T-helper 2 cell (primary cell): ENCODE data around the gene MINDY4.

Experiments used
- DNase-seq, 5 experiments: peaks; one replicate each; pipeline versions ENCODE4 v3.0.0 to v3.0.0-alpha.2; 2012 to 2022

Gene MINDY4

DNA sequence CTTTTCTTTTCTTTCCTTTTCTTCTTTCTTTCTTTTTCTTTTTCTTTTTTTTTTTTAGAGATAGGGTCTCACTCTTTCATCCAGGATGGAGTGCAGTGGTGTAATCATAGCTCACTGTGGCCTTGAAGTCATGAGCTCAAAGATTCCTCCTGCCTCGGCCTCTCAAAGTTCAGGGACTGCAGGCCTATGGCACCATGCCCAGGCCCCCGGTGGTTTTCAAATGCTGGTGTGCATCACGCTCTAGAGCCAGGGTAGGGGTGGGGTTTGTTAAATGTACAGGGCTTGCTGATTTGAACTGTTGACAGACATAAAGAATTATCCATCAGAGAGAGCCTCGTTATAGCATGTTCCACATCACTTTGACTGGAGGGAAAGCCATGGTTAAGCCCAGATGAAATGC is 5.8 kb downstream of the MINDY4 start:
- no peak for DNase-seq

DNA sequence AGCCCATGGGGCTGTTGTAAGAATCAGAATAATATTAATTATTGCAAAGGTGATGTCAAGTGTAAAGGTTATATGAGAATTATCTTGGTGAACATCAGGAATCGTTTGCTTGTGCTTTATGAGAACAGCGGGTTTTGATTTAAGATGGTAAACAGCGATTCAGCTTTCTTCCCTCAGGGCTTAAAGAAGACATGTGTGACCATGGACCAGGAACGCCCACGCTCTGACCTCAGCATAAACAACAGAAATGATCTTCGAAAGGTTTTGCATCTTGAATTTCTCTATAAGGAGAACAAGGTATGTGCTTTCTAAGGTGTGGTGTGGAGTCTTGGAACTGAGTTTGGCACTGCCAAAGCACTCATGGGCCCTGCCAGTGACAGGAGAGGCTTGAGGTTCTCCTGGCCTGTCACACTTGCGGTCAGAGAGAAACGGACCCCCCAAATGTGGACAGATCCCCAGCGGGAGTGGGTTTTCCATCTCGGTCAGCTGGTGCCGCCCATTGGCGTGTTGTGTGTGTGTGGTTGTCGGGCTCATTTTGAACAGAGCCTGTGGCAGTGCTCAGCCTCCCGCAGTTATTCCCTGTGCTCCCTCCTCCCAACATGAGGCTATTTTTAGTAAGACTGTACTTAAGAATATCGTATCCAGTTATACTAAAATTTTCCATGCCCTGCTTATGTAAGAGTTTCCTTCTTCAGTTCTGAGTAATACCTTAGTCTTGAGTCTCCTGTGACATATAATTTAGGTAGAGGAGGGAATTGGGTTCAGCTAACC is 7.2 kb downstream of the MINDY4 start:
- no peak for DNase-seq

DNA sequence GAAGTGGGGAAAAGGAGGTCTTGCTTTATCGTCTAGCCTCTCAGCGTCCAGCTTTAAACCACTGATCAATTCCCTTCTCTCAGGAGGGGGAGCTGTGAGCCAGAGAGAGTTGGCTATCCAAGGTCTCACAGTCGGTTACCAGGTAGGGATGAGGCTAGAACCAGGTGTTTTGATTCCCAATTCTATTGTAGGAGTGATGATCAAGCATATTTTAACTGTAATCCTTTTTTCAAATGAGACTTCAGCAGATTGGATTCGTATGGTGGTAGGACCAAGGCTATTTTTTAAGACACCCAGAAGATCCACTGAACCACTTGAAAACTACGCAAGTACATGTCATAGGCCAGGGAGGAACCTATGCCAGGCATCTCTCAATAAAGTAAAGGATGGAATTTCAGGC is 8.4 kb downstream of the MINDY4 start:
- DNase-seq: no peak

DNA sequence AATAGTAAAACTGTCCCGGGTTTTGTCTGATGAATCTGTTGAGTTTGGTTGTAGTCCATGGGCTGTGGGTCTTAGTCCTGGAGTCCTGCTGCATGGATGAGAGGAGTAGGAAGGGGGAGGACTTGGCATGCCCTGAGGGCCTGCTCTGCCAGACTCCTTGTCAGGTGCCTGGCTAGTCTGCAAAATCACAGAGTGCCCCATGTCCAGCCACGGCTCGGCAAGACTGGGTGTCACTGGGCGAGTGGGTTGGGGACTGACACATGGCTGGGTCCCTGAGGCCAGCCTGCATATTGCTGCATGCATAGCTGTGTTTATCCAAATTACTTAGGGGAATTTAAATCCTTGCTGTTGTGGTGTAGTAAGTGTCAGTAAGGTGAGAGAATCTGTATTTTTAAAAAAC is 9.7 kb downstream of the MINDY4 start:
- no peak for DNase-seq

DNA sequence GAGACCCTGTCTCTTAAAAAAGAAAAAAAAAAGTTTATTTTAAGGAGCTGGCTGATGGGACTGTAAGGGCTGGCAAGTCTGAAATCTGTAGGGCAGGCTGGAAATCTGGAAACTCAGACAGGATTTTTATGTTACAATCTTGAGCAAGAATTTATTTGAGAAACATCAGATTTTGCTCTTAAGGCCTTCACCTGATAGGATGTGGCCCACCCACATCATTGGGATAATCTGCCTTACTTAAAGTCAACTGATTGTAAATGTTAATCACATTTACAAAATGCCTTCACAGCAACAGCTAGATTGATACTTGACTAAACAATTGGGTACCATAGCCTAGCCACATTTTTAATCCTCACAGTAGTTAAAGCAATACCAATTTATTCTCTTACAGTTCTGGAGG is 11.5 kb downstream of the MINDY4 start:
- no peak for DNase-seq

DNA sequence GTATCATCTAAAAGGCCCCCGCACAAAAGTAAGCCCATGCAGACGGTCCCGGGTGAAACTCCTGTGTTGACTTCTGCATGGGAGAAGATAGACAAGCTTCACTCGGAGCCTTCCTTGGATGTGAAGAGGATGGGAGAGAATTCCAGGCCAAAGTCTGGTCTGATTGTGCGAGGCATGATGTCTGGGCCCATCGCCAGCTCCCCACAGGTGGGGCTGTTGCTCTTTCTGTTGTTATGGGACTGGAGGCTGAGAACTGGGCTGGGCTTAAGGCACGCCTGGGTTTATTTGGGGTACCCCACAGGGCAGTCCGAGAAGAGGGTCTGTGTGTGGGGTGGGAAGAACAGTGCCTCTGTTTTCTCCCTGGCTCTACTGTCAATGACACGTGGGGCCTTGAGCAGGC is 14.6 kb downstream of the MINDY4 start:
- DNase-seq: no peak

DNA sequence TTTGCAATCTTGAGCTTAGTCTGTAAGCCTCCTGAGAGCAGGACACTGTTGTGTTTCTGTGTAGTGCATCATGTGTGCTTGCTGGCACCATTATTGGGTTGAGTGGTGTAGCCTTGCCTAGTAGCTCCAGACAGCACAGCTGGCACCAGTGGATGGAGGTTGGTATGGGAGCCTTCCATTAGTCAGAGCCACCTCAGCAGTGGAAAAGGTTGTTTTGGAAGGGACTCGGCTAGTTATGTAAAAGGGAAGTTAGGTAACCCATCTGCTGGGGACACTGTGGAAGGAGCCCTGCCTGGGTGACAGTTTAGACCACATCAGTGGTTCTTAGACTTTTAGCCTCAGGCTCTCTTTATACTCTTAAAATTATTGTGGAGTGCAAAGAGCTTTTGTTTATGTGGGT is 16.3 kb downstream of the MINDY4 start:
- DNase-seq: no peak

DNA sequence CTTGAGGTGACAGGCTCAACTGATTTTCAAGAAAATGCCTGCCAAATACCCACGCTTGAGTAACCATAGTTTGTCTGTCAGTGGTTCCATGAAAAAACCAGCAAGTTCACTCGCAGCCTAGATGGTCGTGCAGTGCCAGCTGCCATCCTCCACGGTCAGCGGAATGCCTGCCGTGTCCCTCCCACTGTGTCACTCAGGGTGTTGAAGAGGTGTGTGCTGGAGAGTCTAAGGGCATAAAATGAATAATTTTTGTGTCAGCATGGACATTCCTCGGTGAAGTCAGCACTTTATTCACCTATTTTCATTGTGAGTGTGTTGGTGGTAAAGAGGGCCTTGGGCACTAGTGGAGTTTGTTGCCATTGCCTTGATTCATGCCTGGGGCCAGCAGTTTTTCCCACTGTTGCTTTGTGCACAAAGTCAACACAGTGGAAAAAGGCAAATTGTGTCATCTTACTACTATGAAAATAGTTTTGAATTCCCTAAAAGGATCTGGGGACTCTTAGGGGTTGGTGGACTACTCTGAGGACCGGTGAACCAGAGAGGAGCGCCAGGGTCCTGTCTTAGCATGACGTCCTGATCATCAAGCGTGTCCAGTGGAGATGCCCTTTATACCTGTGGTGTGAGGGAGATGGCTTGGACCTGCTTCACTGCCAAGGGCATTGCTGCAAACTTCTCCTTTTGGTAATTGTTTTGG is 17.6 kb downstream of the MINDY4 start:
- DNase-seq: no peak

DNA sequence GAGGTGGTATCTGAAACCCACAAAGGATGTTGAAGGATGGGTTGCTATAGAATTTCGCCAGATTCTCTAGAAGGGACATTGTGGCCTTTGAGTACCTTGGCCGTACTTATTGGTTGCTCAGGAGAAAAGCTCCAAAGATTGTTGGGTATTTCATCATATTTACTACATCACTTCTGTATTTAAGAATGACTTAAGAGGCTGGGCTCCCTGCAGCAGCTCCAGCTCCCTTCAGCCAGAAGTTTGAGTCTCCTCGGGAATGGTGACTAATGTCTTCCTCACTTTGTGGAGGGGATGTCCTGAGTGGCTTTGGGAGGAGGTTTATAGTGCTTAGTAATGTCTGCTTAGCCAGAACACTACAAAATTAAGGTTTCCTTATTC is 18.1 kb downstream of the MINDY4 start:
- no peak for DNase-seq

DNA sequence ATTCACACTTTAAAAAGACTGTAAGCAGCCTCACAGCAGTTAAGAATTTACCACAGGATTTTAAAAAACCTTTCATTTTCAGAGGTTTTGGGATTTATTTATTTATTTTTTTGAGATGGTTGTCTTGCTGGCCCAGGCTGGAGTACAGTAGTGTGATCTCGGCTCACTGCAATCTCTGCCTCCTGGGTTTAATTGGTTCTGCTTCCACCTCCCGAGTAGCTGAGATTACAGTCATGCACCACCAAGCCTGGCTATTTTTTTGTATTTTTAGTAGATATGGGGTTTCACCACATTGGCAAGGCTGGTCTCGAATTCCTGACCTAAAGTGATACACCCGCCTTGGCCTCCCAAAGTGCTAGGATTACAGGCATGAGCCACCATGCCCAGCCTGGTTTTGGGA is 19.1 kb downstream of the MINDY4 start:
- DNase-seq: no peak

DNA sequence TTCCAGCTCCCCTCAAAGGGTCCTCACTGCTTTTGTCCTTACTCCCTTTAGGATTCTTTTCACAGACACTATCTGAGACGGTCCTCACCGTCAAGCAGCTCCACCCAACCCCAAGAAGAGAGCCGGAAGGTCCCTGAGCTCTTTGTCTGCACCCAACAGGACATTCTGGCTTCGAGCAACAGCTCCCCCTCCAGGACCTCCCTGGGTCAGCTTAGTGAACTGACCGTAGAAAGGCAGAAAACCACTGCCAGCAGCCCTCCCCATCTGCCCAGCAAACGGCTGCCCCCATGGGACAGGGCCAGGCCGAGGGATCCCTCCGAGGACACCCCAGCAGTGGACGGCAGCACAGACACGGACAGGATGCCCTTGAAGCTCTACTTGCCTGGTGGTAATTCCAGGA is 19.9 kb downstream of the MINDY4 start:
- no peak for DNase-seq

DNA sequence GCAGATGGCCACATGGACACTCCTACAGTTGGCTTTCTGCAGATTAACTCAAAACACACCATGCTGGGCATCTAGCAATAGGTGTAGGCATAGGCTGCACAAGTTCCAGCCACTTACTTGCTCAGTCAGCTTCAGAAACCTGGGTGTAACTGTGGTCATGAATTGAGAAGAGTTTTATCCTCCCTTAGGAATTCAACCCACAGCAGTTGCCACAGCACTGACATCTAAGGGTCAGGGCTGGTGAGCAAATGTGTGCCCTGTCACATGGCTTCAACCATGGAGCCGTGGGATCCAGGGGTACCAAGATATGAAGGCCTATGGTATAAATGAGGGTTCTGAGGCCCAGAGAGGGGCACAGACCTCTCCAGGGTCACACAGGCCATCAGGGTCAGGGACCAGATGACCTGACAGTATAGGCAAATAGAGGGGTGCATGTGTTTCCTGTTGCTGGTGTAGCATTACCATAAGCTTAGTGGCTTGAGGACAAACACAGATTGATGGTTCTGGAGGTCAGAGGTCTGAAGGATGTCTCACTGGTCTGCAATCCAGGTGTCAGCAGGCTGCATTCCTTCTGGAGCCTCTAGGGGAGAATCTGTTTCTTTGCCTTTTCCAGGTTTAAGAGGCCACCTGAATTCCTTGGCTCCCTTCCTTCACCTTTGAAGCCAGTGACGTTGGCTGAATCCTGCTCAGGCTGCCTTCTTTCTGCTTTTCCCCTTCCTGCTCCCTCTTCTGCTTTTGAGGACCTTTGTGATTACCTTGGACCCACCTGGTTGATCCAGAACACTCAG is 24.1 kb downstream of the MINDY4 start:
- DNase-seq: no peak

DNA sequence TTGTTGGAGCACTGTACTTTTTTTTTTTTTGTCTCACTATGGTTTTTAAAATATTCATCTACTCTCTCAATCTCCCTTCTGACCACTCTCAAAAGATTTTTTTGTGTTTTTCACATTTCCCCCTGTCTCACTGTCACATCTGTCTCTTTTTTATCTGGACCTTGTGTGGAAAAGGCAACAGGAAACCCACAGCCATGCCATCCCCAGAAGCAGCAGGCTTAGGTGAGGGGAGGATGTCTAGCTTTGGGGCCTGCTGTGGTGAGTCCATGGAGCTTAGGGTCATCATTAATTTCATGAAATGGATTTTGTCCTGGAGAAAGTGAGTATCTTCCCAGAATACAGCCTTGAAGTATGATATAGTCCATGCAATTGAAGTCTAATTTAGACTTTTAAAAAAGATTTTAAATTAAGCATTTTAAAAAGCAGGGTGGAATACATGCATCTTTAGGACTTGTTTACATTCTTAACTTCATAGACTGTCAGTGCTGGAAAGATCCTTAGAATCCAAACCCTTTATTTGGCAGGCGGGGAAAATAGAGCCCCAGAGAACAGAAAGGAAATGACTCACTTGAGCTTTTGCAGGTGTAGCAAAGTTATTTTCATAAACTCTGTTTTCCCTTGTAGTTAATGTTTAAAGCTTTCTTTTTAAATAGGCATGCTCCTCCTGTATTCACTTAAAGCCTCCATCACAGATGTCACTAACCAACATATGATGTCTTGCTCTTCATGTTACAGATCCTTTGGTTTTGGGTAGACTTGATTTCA is 25.1 kb downstream of the MINDY4 start:
- DNase-seq: peak in 1 of 5 experiments; percentile 16

DNA sequence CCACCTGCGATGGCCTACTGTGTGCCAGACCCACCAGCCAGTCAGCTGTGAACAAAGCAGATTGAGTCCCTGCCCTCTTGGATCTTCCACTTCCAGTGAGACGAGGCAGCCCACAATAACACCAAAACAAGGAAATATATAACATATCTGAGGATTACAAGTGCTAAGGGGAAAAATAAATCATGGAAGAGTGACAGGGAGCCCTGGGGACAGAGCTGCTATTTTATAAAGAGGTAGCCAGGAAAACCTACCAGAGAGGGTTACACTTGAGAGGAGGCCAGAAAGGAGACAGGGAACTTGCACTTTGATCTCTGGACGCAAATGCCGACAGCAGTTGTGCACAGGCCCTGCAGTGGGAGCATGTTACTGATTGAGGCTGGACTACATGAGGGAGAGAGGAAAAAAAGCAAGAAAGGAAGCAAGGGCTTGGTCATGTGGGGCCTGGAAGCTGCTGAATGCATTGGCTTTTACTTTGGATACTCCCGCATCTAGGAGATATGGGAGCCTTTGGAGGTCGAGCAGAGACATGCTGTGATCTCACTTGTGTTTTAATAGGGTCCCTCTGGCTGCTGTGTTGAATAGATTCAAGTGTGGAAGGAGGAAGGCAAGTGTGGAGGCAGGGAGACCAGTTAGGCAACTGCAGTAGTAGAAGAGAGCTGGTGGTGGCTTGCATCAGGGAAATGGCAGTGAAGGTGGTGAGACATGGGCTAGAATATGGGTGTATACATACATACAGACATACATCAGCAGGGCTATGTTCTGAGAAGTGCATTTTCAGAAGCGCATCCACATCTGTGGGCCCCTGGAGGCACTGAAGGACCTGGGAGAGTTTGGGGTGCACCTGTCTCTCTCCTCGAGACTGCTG is 26.2 kb downstream of the MINDY4 start:
- no peak for DNase-seq

DNA sequence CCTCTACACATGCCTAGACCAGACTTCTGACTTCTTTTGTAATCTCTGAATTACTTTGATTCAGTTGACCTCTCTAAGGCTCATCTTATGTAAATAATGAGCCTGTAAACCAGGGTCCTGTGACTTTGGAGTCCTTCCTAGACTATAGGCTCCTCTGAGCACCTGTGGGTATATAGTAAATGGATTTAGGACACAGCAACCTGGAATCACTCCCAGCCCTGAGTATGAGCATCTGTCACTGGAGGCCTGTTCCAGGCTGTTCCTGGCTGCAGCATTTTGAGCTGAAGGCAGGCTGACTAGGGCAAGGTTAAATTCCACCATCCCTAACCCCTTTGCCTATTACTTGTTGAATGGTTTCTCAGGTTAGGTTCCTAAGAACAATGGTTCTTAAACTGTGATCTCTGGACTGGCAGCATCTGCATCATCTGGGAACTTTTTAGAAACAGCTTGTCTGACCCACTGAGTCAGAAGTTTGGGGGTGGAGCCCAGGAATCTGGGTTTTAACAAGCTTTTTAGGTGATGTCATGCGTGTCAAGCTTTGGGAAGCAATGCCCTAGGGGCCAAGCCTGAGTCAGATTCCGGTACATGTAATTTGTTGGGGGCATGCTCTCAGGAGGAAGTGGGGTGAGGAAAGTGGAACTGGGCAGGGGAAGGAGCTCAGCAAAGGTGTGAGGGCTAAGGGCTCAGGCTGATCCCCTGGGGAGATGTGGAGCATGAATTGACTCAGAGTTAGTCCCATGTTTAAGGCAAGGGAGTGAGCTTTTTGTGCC is 28.2 kb downstream of the MINDY4 start:
- DNase-seq: no peak

DNA sequence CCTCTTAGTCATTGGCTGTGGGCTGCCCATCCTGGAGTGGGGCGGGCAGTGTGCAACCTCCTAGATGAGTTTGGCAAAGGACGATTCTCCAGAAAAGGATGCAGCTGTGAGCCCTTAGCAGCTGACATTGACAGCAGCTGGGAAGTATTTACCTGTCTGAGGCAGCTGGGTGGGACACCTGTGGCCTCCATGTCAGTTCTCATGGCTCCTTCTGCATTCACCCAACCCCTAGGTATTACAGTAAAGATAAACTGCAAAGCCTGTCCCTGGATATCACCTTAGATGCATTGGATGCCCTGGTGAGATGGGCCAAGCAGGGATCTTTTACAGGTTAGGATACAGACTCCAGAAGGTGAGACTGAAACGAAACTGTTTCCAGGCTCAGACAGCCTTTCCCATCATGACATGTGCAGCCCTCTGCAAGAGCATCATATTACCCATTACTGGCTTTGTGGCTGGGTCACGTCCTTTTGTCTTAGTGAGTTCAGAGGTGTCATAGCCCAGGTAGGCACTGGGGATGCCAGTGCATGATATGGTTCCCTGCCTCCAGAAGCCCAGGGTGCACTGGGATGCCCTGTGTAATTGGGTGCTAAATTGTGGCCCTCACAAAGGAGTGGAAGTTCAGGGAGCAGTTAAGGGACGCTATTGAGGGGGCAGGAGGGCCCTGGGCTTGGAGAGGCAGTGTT is 28.9 kb downstream of the MINDY4 start:
- no peak for DNase-seq

DNA sequence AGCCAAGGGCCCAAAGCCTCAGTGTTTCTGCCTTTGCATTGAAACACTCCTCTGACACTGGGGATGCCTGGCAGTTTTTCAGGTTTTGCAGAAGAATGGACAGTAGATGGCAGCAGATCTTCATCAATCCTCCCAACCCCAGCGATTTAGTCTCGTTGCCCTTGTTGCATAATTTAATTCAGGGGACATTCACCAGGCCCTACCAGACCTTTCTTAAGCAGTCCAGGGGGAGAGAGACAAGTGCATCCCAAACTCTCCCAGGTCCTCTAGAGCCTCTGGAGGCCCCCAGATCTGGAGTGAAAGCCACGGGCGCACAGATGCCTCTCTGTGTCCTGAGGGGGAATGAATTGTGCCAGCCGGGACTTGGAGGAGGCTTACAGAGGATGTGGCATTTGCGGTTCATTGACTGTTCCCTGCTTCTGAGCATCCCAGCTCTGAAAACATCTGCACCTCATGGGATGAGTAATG is 29.6 kb downstream of the MINDY4 start:
- peak in 1 of 5 experiments; percentile 55 for DNase-seq

DNA sequence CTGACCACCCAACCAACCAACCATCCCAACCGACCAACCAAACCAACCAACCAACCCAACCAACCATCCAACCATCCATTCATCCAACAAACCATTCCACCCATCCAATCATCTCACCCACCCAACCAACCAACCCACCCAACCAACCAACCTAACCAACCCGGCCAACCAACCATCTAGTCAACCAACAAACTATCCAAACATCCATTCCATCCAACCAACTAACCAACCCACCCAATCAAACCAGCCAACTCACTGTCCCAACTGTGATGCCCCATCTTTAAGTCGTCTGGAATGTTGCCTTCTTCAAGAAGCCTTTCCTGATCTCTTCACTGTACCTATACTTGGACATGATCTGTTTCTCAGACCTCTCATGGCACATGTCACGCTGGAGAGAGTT is 31.6 kb downstream of the MINDY4 start:
- no peak for DNase-seq

DNA sequence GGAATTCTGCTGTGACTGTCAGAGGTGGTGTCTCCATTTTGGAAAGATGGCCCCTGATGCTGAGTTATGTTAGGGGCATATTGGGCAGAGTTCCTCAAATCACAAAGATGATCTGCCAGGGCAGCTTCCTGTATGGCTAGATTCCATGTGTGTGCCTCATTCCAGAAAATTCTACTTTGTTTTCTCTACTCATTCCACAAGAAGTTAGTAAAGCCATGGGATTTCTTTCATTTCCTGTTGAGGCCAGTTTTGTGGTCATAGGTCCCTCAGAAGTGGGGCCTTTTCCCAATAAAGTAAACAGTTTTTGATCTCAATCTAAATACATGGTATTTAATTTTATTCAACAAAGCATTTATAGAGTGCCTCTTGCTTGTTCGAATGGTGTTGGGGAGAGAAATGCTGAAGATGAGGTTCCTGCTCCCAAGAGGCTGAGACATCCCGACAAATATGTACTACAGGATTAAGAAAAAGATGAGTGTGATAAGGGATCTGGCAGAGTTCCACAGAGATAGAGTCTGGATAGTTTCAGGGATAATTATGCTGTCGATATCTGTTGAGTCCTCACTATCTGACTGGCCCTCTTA is 33.0 kb downstream of the MINDY4 start:
- no peak for DNase-seq

DNA sequence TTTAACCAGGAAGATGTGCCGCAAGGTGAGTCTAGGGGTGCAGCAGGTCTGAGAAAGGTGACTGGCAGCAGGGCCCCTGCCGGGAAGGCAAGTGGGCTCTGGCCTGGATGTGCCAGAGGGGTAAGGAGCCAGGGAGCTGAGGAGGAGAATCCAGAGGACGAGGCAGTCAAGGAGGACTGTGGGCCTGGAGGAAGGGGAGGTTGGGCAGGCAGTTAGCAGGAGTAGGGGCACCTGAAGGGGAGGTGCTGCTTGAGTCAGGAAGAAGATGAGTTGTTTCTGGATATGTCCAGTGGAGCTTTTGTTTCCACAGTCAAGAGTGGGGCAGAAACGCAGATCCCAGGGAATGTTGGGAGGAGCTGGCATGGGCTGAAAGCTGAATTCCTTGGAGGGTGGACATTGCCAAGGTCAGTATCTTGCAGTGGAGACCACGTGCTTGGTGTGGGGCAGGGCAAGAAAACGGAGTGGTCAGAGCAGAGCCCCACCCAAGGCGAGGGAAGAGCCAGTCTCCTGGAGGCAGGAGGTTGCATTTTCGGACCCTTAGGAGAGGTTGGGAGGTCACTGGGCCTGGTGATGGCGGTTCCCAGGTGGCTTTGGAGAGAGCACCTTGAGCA is 34.0 kb downstream of the MINDY4 start:
- DNase-seq: no peak
